Activated naive CD4-positive, alpha-beta T cell (primary cell): ENCODE results near the gene KIF20B.

Experiments used
- DNase-seq, 4 experiments: peaks; one replicate each; lab custom pipeline; 2025; lab: John Stamatoyannopoulos, UW

The KIF20B gene

GRCh38 chr10:89701242-89702120 is at the start of gene KIF20B:
Gene KIF20B, plus strand, starts transcription at chr10:89701590. Its CDS starts 3,705 bp downstream, at chr10:89705295.
- peak; percentile 82 to 91 (median 85) for DNase-seq

- no peak for DNase-seq
These were observed 49.3 kb upstream of the KIF20B start for GRCh38 chr10:89651916-89652573.

- DNase-seq, result no peak
These were observed 48.5 kb upstream of the KIF20B start for GRCh38 chr10:89652806-89653370.

- no peak for DNase-seq
These were observed 48.0 kb upstream of the KIF20B start for GRCh38 chr10:89653410-89653869.

GRCh38 chr10:89655722-89656121 is 45.7 kb upstream of the KIF20B start:
- DNase-seq, result no peak

GRCh38 chr10:89657302-89657701 is 44.1 kb upstream of the KIF20B start:
- no peak for DNase-seq

GRCh38 chr10:89659143-89660131 is 42.0 kb upstream of the KIF20B start:
- DNase-seq, result no peak

- no peak for DNase-seq
These were observed 38.8 kb upstream of the KIF20B start for GRCh38 chr10:89662596-89662995.

GRCh38 chr10:89663144-89663543 is 38.2 kb upstream of the KIF20B start:
- no peak for DNase-seq

GRCh38 chr10:89664203-89664602 is 37.2 kb upstream of the KIF20B start:
- no peak for DNase-seq

GRCh38 chr10:89665302-89665701 is 36.1 kb upstream of the KIF20B start:
- no peak for DNase-seq

GRCh38 chr10:89666138-89666537 is 35.3 kb upstream of the KIF20B start:
- no peak for DNase-seq

- DNase-seq, result no peak
These were observed 32.9 kb upstream of the KIF20B start for GRCh38 chr10:89668386-89669071.

GRCh38 chr10:89669985-89670384 is 31.4 kb upstream of the KIF20B start:
- no peak for DNase-seq

GRCh38 chr10:89670926-89671325 is 30.5 kb upstream of the KIF20B start:
- no peak for DNase-seq

GRCh38 chr10:89677341-89677740 is 24.0 kb upstream of the KIF20B start:
- DNase-seq, result no peak

GRCh38 chr10:89679986-89680385 is 21.4 kb upstream of the KIF20B start:
- no peak for DNase-seq

GRCh38 chr10:89683883-89684282 is 17.5 kb upstream of the KIF20B start:
- DNase-seq, result no peak

- DNase-seq, result no peak
These were observed 16.8 kb upstream of the KIF20B start for GRCh38 chr10:89684604-89685003.

GRCh38 chr10:89685936-89686335 is 15.5 kb upstream of the KIF20B start:
- no peak for DNase-seq

GRCh38 chr10:89690027-89690426 is 11.4 kb upstream of the KIF20B start:
- no peak for DNase-seq
